Measurements from ENCODE around the gene CTNNA3. TPM values are rescaled to one million over a fixed set of nuclear protein-coding genes. Genes with fewer than 3 reads are reported as not detected.

Gene CTNNA3
- total and polyA plus RNA-seq, 4 donors = 0.16 to 2.4 (median 1.4) TPM

DNA sequence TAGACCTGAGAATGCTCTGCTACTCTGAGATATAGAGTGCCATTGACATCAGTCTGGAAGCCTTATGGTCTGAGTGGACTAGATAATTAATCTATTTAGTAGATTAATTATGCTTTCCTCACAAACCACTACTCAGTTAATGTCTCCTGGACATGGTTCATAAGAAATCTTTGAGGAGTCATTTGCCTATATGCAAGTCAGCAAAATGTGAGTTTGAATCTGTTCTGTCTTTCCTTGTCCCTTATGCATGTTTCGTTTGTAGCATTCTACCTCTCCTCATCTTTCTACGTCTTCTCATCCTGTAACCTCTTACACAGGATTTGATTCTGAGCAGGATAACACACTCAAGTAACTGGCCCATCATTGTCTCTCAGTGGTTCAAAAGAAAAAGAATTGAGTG, 1505.6 kb downstream of the CTNNA3 start:
- no peak overlapping the region for H3K27ac ChIP-seq (ENCODE audit: low read depth in 1 of 2, low read length in 2 of 2)
- 95% methylated on average over 2 of the region's 2 CpGs for WGBS
- H3K9me3 ChIP-seq (ENCODE audit: control insufficient read depth in 4 of 4, low read length in 3 of 4) = no peaks in the 10 kb centered on the region
- no peaks in the 10 kb centered on the region for H3K27me3 ChIP-seq (ENCODE audit: control insufficient read depth in 4 of 4, insufficient read depth in 4 of 4, low read length in 3 of 4)
- no peak for DNase-seq (ENCODE audit: low spot score)
- H3K4me3 ChIP-seq (ENCODE audit: low read depth in 1 of 3, low read length in 3 of 3) = no peak overlapping the region
- no peak for TF ChIP-seq YY1 (IDR thresholded peaks at IDR 0.05)
- no peak for TF ChIP-seq HNF4G (IDR thresholded peaks at IDR 0.05)
- TF ChIP-seq GABPA (IDR thresholded peaks at IDR 0.05 in 1 of 2, conservative IDR thresholded peaks at IDR 0.05 in 1 of 2) = no peak
- TF ChIP-seq SP1 (IDR thresholded peaks at IDR 0.05) = no peak
- TF ChIP-seq, protein P1, sequence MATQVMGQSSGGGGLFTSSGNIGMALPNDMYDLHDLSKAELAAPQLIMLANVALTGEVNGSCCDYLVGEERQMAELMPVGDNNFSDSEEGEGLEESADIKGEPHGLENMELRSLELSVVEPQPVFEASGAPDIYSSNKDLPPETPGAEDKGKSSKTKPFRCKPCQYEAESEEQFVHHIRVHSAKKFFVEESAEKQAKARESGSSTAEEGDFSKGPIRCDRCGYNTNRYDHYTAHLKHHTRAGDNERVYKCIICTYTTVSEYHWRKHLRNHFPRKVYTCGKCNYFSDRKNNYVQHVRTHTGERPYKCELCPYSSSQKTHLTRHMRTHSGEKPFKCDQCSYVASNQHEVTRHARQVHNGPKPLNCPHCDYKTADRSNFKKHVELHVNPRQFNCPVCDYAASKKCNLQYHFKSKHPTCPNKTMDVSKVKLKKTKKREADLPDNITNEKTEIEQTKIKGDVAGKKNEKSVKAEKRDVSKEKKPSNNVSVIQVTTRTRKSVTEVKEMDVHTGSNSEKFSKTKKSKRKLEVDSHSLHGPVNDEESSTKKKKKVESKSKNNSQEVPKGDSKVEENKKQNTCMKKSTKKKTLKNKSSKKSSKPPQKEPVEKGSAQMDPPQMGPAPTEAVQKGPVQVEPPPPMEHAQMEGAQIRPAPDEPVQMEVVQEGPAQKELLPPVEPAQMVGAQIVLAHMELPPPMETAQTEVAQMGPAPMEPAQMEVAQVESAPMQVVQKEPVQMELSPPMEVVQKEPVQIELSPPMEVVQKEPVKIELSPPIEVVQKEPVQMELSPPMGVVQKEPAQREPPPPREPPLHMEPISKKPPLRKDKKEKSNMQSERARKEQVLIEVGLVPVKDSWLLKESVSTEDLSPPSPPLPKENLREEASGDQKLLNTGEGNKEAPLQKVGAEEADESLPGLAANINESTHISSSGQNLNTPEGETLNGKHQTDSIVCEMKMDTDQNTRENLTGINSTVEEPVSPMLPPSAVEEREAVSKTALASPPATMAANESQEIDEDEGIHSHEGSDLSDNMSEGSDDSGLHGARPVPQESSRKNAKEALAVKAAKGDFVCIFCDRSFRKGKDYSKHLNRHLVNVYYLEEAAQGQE (IDR thresholded peaks at IDR 0.05) = no peak
- no peak for TF ChIP-seq JUND (IDR thresholded peaks at IDR 0.05)
- TF ChIP-seq, protein P2, sequence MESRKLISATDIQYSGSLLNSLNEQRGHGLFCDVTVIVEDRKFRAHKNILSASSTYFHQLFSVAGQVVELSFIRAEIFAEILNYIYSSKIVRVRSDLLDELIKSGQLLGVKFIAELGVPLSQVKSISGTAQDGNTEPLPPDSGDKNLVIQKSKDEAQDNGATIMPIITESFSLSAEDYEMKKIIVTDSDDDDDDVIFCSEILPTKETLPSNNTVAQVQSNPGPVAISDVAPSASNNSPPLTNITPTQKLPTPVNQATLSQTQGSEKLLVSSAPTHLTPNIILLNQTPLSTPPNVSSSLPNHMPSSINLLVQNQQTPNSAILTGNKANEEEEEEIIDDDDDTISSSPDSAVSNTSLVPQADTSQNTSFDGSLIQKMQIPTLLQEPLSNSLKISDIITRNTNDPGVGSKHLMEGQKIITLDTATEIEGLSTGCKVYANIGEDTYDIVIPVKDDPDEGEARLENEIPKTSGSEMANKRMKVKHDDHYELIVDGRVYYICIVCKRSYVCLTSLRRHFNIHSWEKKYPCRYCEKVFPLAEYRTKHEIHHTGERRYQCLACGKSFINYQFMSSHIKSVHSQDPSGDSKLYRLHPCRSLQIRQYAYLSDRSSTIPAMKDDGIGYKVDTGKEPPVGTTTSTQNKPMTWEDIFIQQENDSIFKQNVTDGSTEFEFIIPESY (IDR thresholded peaks at IDR 0.05) = no peak
- H3K9ac ChIP-seq (ENCODE audit: low read depth in 1 of 2, low read length in 2 of 2) = no peak overlapping the region
- H3K4me1 ChIP-seq (ENCODE audit: control insufficient read depth in 4 of 4, insufficient read depth in 4 of 4, low read length in 3 of 4) = peaks cover 0 to 12% (median 5%) of the 10 kb centered on the region in 4 donors
- no peaks in the 10 kb centered on the region for H3K36me3 ChIP-seq (ENCODE audit: control insufficient read depth in 4 of 4, insufficient read depth in 3 of 4, low read depth in 1 of 4, low read length in 3 of 4)

GRCh38 chr10:66189271-66189670, 1506.7 kb downstream of the CTNNA3 start:
- no peak overlapping the region for H3K9ac ChIP-seq (ENCODE audit: low read depth in 1 of 2, low read length in 2 of 2)
- H3K9me3 ChIP-seq (ENCODE audit: control insufficient read depth in 4 of 4, low read length in 3 of 4) = no peaks in the 10 kb centered on the region
- H3K4me1 ChIP-seq (ENCODE audit: control insufficient read depth in 4 of 4, insufficient read depth in 4 of 4, low read length in 3 of 4) = peaks cover 0 to 12% (median 5%) of the 10 kb centered on the region in 4 donors
- no peak overlapping the region for H3K4me3 ChIP-seq (ENCODE audit: low read depth in 1 of 3, low read length in 3 of 3)
- no peak for DNase-seq (ENCODE audit: low spot score)
- H3K36me3 ChIP-seq (ENCODE audit: control insufficient read depth in 4 of 4, insufficient read depth in 3 of 4, low read depth in 1 of 4, low read length in 3 of 4) = no peaks in the 10 kb centered on the region
- H3K27me3 ChIP-seq (ENCODE audit: control insufficient read depth in 4 of 4, insufficient read depth in 4 of 4, low read length in 3 of 4) = no peaks in the 10 kb centered on the region
- H3K27ac ChIP-seq (ENCODE audit: low read depth in 1 of 2, low read length in 2 of 2) = no peak overlapping the region
- no peak for TF ChIP-seq GABPA (IDR thresholded peaks at IDR 0.05 in 1 of 2, conservative IDR thresholded peaks at IDR 0.05 in 1 of 2)
- TF ChIP-seq NR2F2 (IDR thresholded peaks at IDR 0.05) = no peak
- TF ChIP-seq EGR1 (IDR thresholded peaks at IDR 0.05; ENCODE audit: low read depth in 2 of 2) = no peak
- no peak for TF ChIP-seq JUND (IDR thresholded peaks at IDR 0.05)
- no peak for TF ChIP-seq CTCF (IDR thresholded peaks at IDR 0.05; ENCODE audit: low read depth, low read length, missing input control)
- TF ChIP-seq HNF4A (conservative IDR thresholded peaks at IDR 0.05) = no peak
- no peak for TF ChIP-seq TAF1 (conservative IDR thresholded peaks at IDR 0.05)
- TF ChIP-seq, protein P3, sequence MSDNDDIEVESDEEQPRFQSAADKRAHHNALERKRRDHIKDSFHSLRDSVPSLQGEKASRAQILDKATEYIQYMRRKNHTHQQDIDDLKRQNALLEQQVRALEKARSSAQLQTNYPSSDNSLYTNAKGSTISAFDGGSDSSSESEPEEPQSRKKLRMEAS (IDR thresholded peaks at IDR 0.05) = no peak
- TF ChIP-seq, protein P2 (IDR thresholded peaks at IDR 0.05) = no peak
- TF ChIP-seq YY1 (IDR thresholded peaks at IDR 0.05) = no peak
- TF ChIP-seq RXRA (IDR thresholded peaks at IDR 0.05) = no peak
- no peak for TF ChIP-seq FOXA2 (IDR thresholded peaks at IDR 0.05)
- TF ChIP-seq RAD21 (IDR thresholded peaks at IDR 0.05) = no peak
- TF ChIP-seq FOXA1 (IDR thresholded peaks at IDR 0.05) = no peak
